HL-60 (cell line): ENCODE results near the gene STAG3.
"Not testable (repeated sequence)": the region's sequence is repeated elsewhere in the genome, so short reads cannot be mapped to it uniquely, and the experiment has no call there.

Experiments
- DNase-seq, 2 experiments: peaks; one replicate each; pipeline ENCODE4 v3.0.0-alpha.2; 2010 to 2020; ENCODE audit warnings: low read depth in 1 of 2, low spot score in 1 of 2
- H3K27ac ChIP-seq: fragments of 250-450 bp; sonication (Bioruptor Pico); replicated peaks from 2 replicates; pipeline ENCODE4 v1.5.1; 2020; ENCODE audit warnings: mild to moderate bottlenecking, moderate library complexity
- H3K27me3 ChIP-seq: fragments of 250-450 bp; sonication (Bioruptor Pico); 2 replicates; pipeline ENCODE4 v1.5.1; 2021; ENCODE audit warnings: mild to moderate bottlenecking, moderate library complexity; ENCODE audit not compliant: insufficient read depth, poor library complexity, severe bottlenecking
- H3K4me3 ChIP-seq: replicated peaks from 2 replicates; pipeline ENCODE4 v1.5.1; 2011; ENCODE audit warnings: mild to moderate bottlenecking, control low read depth, low read length; ENCODE audit not compliant: insufficient read depth
- GABPA ChIP-seq: IDR thresholded peaks from 2 replicates; pipeline ENCODE4 v1.6.1; 2012; ENCODE audit warnings: low read depth
- POLR2AphosphoS5 ChIP-seq: IDR thresholded peaks from 2 replicates; pipeline ENCODE4 v1.6.1; 2012; ENCODE audit warnings: low read depth
- REST ChIP-seq: IDR thresholded peaks from 2 replicates; pipeline ENCODE4 v1.6.1; 2012; ENCODE audit warnings: low read depth; ENCODE audit not compliant: insufficient replicate concordance
- SPI1 ChIP-seq: IDR thresholded peaks from 2 replicates; pipeline ENCODE4 v1.6.1; 2012; ENCODE audit warnings: low read depth, mild to moderate bottlenecking, borderline replicate concordance
- TF ChIP-seq, protein P1 (sequence below): IDR thresholded peaks from one replicate; pipeline ENCODE4 v1.5.1; 2011; ENCODE audit warnings: low read length, control low read depth, inconsistent platforms; ENCODE audit not compliant: insufficient read depth

Gene STAG3

GRCh38 chr7:100222445-100223132 lies 44.9 kb downstream of the STAG3 start:
- Histone ChIP-seq H3K4me3 (no peak overlapping the region), H3K27me3 (no peaks in the 10 kb centered on the region), H3K27ac (no peak overlapping the region)
- TF ChIP-seq SPI1 (no peak), GABPA (no peak), REST (no peak), POLR2AphosphoS5 (no peak)
- TF ChIP-seq, protein P1, sequence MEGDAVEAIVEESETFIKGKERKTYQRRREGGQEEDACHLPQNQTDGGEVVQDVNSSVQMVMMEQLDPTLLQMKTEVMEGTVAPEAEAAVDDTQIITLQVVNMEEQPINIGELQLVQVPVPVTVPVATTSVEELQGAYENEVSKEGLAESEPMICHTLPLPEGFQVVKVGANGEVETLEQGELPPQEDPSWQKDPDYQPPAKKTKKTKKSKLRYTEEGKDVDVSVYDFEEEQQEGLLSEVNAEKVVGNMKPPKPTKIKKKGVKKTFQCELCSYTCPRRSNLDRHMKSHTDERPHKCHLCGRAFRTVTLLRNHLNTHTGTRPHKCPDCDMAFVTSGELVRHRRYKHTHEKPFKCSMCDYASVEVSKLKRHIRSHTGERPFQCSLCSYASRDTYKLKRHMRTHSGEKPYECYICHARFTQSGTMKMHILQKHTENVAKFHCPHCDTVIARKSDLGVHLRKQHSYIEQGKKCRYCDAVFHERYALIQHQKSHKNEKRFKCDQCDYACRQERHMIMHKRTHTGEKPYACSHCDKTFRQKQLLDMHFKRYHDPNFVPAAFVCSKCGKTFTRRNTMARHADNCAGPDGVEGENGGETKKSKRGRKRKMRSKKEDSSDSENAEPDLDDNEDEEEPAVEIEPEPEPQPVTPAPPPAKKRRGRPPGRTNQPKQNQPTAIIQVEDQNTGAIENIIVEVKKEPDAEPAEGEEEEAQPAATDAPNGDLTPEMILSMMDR = no peak
- no peak for DNase-seq

GRCh38 chr7:100223376-100223927 lies 45.7 kb downstream of the STAG3 start:
- DNase-seq, H3K27me3 ChIP-seq, H3K4me3 ChIP-seq, H3K27ac ChIP-seq: not testable (repeated sequence)

GRCh38 chr7:100224891-100225290 lies 47.2 kb downstream of the STAG3 start:
- H3K27me3 ChIP-seq, H3K27ac ChIP-seq, H3K4me3 ChIP-seq, DNase-seq: not testable (repeated sequence)

GRCh38 chr7:100234660-100235317 lies 57.1 kb downstream of the STAG3 start:
- not testable (repeated sequence) for H3K27ac ChIP-seq, H3K27me3 ChIP-seq, H3K4me3 ChIP-seq, DNase-seq

- not testable (repeated sequence) for H3K4me3 ChIP-seq, DNase-seq, H3K27ac ChIP-seq, H3K27me3 ChIP-seq
Observed at GRCh38 chr7:100239975-100240374, 62.3 kb downstream of the STAG3 start.

GRCh38 chr7:100243385-100243784 lies 65.7 kb downstream of the STAG3 start:
- not testable (repeated sequence) for H3K27ac ChIP-seq, H3K4me3 ChIP-seq, H3K27me3 ChIP-seq
- DNase-seq = peak; percentile 9 to 37

- not testable (repeated sequence) for H3K4me3 ChIP-seq, DNase-seq, H3K27me3 ChIP-seq, H3K27ac ChIP-seq
Observed at GRCh38 chr7:100244988-100245605, 67.4 kb downstream of the STAG3 start.

GRCh38 chr7:100246121-100246864 lies 68.6 kb downstream of the STAG3 start:
- H3K27ac ChIP-seq, H3K27me3 ChIP-seq, DNase-seq, H3K4me3 ChIP-seq: not testable (repeated sequence)

- H3K27ac ChIP-seq, H3K27me3 ChIP-seq, H3K4me3 ChIP-seq: not testable (repeated sequence)
- DNase-seq = peak in 1 of 2 experiments; percentile 46
Observed at GRCh38 chr7:100246865-100247137, 69.1 kb downstream of the STAG3 start.
